Inflammatory macrophage treated with lipopolysaccharide for 4 hours (primary cell): ENCODE data around the gene PRKCI.

ENCODE experiments used
- DNase-seq: peaks from one replicate; pipeline ENCODE4 v3.0.0-alpha.2; 2020

Gene PRKCI

GRCh38 chr3:170346481-170347392 is 124.5 kb downstream of the PRKCI start:
- DNase-seq = no peak

- no peak for DNase-seq
These were observed 128.5 kb downstream of the PRKCI start for GRCh38 chr3:170350515-170351413.

DNA sequence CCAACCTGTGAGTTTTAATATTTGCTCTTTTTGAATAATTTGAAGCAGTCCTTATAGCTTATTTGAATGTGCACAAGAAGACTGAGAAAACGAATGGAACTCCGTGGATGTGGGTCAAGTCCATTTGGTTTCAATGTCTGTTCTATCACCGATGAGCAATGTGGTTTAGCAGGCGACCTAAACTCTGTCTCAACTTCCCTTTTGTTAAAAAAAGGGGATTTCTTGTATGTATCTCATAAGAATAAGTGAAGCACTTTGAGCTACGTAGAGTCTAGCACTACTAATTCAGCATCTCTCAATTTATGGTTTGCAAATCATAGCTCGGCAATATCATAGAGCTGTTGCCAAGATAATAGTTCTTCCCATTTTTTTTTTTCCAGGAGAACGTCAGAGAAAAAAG is 130.7 kb downstream of the PRKCI start:
- peak; percentile 96 for DNase-seq

DNA sequence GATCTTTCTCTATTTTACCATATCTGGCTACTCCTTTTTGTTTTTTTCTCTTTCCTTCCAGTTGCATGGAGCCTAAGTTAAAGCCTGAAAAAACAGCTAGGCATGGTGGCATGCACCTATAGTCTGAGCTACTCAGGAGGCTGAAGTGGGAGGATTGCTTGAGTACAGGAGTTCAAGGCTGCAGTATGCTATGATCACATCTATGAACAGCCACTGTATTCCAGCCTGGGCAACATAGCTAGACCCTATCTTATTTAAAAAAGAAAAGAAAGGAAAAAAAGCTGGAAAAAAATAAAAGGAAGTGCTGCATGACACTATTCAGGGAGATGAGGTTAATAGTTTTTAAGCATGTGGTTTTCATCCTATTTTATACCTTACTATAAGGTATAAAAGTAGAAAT is 131.3 kb downstream of the PRKCI start:
- no peak for DNase-seq

DNA sequence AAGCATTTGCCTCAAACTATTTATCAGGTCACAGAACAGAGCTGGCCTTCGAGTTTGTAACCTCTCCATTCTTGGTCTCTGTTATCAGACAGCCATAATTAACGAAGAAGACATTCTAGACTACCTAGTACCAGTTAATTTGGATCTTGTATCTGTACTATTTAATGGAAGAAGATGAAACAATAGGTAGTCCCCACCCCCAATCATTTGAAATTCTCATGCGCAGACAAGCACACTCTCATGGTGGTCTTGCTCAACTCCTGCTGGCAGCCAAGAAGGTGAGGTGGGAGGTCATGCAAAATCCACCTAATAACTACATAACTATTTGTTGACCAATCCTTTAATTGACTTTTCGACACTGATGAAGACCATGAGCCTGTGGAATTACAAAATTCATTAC is 132.5 kb downstream of the PRKCI start:
- DNase-seq = no peak
